C1 segment of cervical spinal cord (tissue), 14 donors: Measurements from ENCODE around the gene SNX2.
A peak's percentile ranks its signal among the peaks of the same experiment; 100 is the strongest.

ENCODE experiments used
- DNase-seq, 14 donors: peaks; one replicate each; lab custom pipeline; 2025; lab: John Stamatoyannopoulos, UW

The SNX2 gene

DNA sequence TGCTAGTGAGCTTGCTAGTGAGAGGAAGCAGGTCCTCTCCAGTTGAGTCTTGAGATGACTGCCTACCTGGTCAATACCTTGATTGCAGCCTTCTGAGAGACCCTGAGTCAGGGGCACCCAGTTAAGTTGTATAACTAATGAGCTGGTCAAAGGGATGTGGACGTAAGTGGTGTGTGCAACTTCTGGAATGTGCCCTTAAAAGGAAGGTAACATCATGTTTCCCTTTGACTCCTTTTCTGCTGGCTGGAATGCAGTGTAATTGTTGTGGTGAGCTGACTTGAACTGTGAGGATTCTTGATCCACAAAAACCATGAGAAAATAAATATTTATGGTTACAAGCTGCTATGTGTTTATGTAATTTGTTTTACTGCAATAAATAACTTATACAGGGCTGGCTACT, 2.4 kb upstream of the SNX2 start:
- DNase-seq, result no peak

- peak in 1 of 14 donors; percentile 31 for DNase-seq
Observed at GRCh38 chr5:122773619-122774018, 1.3 kb upstream of the SNX2 start.

DNA sequence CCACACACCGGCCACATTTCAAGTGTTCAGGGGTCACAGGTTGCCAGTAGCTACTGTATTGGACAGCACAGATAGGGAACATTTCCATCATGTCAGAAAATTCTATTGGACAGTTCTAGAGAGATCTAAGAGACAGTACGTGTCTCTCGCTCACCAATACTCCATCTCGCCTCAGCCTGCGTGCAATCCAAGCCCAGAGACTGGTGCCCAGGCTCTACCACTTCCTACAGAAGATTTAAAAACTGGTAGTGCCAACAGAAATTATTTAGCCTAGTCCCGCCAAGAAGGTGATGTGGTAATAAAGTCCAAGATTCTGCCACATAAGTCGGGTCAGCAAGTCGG, 390 bp upstream of the SNX2 start:
- peak in 1 of 14 donors; percentile 35 for DNase-seq

- no peak for DNase-seq
Observed at GRCh38 chr5:122775550-122776542, 966 bp downstream of the SNX2 start.

GRCh38 chr5:122778157-122778556, 3.3 kb downstream of the SNX2 start:
- DNase-seq, result no peak

DNA sequence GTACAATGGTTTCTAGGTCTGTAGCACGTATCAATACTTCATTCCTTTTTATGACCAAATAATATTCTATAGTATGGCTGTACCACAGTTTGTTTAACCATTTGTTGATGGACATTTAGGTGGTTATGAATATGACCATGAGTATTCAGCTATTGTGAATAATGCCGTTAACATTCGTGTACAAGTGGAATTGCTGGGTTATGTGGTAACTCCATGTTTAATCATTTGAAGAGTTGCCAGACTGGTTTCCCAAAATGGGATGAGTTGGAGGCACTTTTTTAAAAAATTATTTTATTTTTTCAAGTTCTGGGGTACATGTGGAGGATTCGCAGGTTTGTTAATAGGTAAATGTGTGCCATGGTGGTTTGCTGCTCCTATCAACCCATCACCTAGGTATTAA, 4.6 kb downstream of the SNX2 start:
- no peak for DNase-seq

DNA sequence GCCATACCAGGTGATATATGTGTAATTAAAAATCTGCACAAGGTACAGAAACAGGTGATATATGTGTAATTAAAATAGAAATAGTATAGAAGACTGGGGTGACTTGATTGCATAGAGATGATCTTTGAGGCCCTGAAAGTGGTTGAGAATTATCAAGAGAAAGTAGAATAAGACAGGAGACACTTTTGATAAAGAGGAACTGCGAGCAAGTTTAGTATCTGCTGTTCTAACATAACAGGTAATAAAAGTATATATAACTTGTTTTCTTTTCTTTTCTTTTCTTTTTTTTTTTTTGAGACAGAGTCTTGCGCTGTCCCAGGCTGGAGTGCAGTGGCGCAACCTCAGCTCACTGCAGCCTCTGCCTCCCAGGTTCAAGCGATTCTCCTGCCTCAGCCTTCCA, 5.4 kb downstream of the SNX2 start:
- DNase-seq, result no peak

DNA sequence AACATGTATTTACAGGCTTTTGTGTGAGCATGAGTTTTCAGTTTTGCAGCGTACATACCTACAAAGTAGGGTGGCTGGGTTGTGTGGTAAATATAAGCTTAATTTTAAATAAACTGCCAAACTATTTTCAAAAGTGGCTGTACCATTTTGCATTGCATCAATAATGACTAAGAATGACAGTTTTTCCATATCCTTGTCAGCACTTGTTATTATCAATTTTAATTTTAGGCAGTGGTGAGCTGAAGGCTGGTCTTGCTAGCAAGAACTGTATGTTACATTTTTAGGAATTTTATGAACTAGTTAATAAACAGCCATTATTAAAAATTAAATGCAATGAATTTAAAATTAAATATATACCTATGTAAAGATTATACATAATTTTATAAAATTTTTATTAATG, 6.6 kb downstream of the SNX2 start:
- no peak for DNase-seq

- DNase-seq, result no peak
Observed at GRCh38 chr5:122785294-122785693, 10.4 kb downstream of the SNX2 start.

- DNase-seq, result no peak
Observed at GRCh38 chr5:122788371-122788770, 13.5 kb downstream of the SNX2 start.

DNA sequence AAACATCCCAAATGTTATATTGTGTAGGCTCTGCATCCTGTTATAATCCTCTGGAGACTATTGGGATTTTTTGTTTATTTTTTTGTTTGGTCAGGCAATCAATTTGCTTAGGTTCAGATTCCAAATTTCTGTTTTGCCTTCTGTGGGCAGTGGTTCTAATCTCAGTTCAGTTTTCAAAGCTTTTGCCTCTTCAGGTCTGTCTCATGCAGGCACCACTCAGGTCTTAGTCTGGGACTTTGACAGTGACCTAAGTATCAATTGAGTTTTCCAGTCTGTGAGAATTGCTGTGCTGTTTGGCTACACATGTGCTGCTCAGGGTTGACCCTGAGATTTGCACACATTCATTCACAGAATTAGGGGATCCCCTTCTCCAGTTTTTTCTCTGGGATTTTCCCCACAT, 14.1 kb downstream of the SNX2 start:
- no peak for DNase-seq

GRCh38 chr5:122789461-122790171, 14.7 kb downstream of the SNX2 start:
- no peak for DNase-seq

- DNase-seq, result no peak
Observed at GRCh38 chr5:122790354-122791103, 15.6 kb downstream of the SNX2 start.

GRCh38 chr5:122805481-122805880, 30.6 kb downstream of the SNX2 start:
- DNase-seq, result no peak

DNA sequence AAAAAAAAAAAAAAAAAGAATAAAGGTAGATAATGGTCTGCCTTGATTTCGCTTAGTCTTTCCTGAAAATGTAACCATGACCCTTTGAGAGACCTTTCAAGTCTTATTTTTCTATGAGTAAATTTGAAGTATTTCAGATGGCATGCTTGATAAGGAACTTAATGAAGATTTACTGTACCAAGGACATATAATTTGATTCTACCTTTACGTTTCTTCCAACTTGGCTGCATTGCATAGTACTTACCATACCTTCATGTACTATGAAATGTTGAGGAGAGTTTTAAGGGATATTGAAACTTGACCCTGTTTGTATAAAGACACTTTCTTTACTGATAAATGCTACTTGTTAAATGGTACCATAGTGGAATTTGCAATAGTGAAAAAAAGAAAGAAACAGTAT, 35.5 kb downstream of the SNX2 start:
- no peak for DNase-seq

GRCh38 chr5:122815218-122815767, 40.4 kb downstream of the SNX2 start:
- no peak for DNase-seq

DNA sequence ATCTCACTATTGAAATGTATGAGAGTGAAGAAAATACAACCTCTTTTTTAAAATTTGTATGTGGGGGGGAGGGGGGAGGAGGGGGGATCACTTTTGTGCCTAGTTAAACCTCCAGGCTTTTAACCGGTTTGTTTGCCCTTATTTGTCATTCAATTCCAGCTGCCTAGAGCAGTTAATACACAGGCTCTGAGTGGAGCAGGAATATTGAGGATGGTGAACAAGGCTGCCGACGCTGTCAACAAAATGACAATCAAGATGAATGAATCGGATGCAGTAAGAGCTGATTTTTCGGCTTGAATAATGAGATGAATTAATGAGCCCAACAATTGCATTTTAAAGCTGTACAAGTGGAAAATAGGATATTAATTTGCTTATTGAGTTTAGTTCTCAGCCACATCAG, 41.9 kb downstream of the SNX2 start:
- no peak for DNase-seq

DNA sequence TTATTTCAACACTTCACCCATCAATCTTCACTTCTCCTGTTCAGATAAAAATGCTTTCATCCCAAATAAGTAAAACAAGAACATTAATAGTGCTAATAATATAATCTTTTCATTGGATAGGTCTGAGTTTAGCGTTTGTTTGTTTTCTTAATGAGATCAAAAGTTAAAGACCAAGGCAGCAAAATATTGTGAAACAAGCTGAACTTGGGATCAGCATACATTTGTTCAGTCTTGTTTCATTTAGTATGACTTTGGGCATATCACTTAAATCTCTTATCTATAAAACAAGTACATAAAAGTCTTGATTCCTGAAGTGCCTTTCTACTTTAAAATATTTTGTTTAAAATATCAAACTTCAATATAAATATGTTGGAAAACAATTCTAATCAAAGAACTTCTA, 57.1 kb downstream of the SNX2 start:
- no peak for DNase-seq

DNA sequence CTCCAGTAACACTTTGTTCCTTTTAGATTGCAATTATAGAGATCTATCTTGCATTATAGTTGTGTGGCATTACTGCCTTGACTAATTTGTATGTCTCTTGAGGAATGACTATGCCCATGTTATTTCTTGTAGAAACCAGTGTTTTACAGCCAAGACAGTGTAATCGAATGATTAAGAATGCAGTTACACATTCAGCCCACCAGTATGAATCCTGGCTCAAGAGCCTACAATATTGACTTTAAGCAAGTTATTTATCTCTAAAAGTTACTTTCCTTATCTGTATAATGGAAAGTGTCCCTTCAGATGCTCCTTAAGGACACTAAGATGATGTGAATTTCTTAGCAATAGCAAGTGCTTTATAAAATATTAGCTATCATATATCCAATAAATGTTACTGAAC, 60.8 kb downstream of the SNX2 start:
- DNase-seq, result no peak

DNA sequence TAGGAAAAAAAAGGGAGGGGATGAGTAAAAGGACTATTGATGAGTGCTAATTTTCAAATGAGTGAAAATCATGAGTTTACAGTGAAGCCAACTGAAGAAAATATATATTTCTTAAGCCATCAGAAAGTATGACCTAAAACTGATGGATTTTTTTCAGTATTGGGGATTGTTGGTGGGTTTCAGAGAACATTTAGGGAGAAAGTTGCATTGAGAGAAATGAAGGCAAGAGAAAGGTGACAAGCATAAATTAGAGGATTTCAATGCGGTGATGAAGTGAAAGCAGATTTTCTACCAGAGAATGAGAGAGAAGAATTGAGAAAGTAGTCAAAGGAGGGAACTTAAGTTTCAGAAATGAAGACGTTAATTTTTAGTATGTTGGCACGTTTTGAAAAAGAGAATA, 62.1 kb downstream of the SNX2 start:
- no peak for DNase-seq

DNA sequence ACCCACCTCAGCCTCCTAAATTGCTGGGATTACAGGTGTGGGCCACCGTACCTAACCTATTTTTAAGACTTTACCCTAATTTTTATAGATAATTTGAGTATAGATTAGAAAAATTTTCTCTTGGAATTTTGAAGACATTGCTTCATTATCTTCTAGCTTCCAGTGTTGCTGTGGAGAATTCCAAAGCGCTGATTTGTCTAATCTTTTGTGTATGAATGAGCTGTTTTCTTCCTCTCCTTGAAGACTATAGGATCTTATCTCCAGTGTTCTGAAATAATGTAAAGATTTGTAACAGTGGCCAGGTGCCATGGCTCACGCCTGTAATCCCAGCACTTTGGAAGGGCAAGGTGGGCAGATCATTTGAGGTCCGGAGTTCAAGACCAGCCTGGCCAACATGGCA, 64.9 kb downstream of the SNX2 start:
- no peak for DNase-seq

GRCh38 chr5:122842016-122842580, 67.2 kb downstream of the SNX2 start:
- DNase-seq, result no peak
